NT2/D1 (cell line): ENCODE data around the gene CIB4.

ENCODE experiments used
- YY1 ChIP-seq: IDR thresholded peaks from 2 replicates; pipeline ENCODE4 v1.6.1; 2011; ENCODE audit not compliant: insufficient read length, insufficient read depth
- ZNF274 ChIP-seq: IDR thresholded peaks from 2 replicates; pipeline ENCODE4 v1.6.1; 2011; ENCODE audit warnings: mild to moderate bottlenecking, low read depth, low read length

GRCh38 chr2:26631401-26632170 lies 9.6 kb downstream of the CIB4 start:
- no peak for TF ChIP-seq ZNF274
- no peak for TF ChIP-seq YY1
